ENCODE data around the gene RTN1. TPM values are rescaled to one million over a fixed set of nuclear protein-coding genes. Genes with fewer than 3 reads are reported as not detected.

The RTN1 gene
- total RNA-seq, 1 donor from 2014 or later = 0.79 TPM

DNA sequence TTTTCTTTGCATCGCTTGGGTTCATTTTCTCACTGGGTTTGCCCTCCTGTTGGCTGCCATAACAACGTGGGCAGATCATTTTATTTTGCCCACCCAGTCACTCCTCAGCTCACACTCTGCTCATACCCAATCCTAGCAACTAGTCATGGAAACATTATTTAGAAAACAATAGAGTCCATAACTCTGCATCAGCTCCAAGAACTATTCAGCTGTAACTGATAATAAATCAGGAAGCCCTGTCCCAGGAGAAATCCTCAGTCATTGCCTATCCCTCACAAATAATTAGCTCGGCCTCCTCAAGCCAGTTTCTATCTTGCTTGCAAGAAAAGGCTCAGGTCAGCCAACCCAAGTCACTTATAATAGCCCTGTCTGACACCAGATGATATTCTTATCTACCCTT is 43.2 kb downstream of the RTN1 start:
- TF ChIP-seq, protein P1, sequence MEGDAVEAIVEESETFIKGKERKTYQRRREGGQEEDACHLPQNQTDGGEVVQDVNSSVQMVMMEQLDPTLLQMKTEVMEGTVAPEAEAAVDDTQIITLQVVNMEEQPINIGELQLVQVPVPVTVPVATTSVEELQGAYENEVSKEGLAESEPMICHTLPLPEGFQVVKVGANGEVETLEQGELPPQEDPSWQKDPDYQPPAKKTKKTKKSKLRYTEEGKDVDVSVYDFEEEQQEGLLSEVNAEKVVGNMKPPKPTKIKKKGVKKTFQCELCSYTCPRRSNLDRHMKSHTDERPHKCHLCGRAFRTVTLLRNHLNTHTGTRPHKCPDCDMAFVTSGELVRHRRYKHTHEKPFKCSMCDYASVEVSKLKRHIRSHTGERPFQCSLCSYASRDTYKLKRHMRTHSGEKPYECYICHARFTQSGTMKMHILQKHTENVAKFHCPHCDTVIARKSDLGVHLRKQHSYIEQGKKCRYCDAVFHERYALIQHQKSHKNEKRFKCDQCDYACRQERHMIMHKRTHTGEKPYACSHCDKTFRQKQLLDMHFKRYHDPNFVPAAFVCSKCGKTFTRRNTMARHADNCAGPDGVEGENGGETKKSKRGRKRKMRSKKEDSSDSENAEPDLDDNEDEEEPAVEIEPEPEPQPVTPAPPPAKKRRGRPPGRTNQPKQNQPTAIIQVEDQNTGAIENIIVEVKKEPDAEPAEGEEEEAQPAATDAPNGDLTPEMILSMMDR (IDR thresholded peaks at IDR 0.05; ENCODE audit: insufficient read depth, low read length, poor library complexity, severe bottlenecking) = no peak
- H3K27me3 ChIP-seq (ENCODE audit: control insufficient read depth, insufficient read depth, low read length) = no peaks in the 10 kb centered on the region
- no peaks in the 10 kb centered on the region for H3K36me3 ChIP-seq (ENCODE audit: control insufficient read depth, insufficient read depth, low read length)
- DNase-seq (ENCODE audit: low read depth) = no peak
- H3K4me3 ChIP-seq (ENCODE audit: low read depth, low read length) = no peak overlapping the region

DNA sequence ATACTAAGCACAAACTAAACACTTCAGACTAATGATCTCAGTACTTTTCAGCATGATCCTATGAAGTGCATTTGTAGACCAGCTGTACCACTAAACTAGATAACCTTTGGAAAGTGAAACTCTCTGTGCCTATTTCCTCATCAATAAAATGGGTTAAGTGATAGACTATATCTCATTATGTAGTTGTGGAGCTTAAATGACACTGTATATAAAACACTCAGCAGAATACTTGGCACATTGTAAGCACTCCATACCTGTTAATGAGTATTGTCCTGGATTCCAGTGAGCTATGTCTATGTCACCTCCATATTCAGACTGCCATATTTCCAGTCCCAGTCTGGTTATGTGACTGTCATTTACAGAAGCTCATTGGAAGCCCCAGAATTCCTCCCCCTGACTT is 44.4 kb downstream of the RTN1 start:
- Histone ChIP-seq H3K27me3 (ENCODE audit: control insufficient read depth, insufficient read depth, low read length) (no peaks in the 10 kb centered on the region), H3K36me3 (ENCODE audit: control insufficient read depth, insufficient read depth, low read length) (no peaks in the 10 kb centered on the region), H3K4me3 (ENCODE audit: low read depth, low read length) (no peak overlapping the region)
- TF ChIP-seq, protein P1 (IDR thresholded peaks at IDR 0.05; ENCODE audit: insufficient read depth, low read length, poor library complexity, severe bottlenecking) = no peak
- no peak for DNase-seq (ENCODE audit: low read depth)

DNA sequence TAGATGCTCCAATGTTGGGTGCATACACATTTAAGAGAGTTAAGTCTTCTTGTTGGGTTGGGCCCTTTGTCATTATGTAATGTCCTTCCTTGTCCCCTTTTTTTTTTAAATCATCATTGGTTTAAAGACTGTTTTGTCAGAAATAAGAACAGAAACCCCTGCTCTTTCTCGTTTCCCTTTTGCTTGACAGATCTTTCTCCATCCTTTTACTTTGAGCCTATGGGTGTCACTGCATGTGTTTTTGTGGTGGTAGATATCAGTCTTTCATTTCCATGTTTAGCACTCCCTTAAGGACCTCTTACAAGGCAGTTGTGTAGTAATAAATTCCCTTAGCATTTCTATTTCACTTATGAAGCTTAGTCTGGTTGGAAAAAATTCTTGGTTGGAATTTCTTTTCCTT is 47.4 kb downstream of the RTN1 start:
- no peak overlapping the region for H3K4me3 ChIP-seq (ENCODE audit: low read depth, low read length)
- TF ChIP-seq, protein P1 (IDR thresholded peaks at IDR 0.05; ENCODE audit: insufficient read depth, low read length, poor library complexity, severe bottlenecking) = no peak
- no peak for DNase-seq (ENCODE audit: low read depth)
- H3K27me3 ChIP-seq (ENCODE audit: control insufficient read depth, insufficient read depth, low read length) = no peaks in the 10 kb centered on the region
- no peaks in the 10 kb centered on the region for H3K36me3 ChIP-seq (ENCODE audit: control insufficient read depth, insufficient read depth, low read length)

DNA sequence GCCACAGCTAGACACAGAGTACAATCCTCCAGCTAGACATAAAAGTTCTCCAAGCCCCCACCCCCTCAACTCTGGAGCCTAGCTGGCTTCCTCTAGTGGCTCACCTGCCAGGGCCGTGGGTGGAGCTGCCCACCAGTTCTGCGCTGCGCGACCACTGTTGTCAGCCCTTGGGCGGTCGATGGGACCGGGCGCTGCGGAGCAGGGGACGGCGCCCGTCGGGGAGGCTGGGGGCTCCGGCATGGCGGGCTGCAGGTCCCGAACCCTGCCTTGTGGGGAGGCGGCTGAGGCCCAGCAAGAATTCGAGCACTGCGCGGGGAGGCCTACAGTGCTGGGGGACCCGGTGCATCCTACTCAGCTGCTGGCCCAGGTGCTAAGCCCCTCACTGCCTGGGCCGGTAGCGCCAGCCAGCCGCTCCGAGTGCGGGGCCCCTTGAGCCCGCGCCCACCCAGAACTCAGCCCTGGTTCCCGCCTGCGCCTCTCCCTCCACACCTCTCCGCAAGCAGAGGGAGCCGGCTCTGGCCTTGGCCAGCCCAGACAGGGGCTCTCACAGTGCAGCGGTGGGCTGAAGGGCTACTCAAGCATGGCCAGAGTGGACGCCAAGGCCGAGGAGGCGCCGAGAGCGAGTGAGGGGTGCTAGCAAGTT is 51.0 kb downstream of the RTN1 start:
- DNase-seq (ENCODE audit: low read depth) = no peak
- Histone ChIP-seq H3K36me3 (ENCODE audit: control insufficient read depth, insufficient read depth, low read length) (no peaks in the 10 kb centered on the region), H3K4me3 (ENCODE audit: low read depth, low read length) (no peak overlapping the region), H3K27me3 (ENCODE audit: control insufficient read depth, insufficient read depth, low read length) (no peaks in the 10 kb centered on the region)
- TF ChIP-seq, protein P1 (IDR thresholded peaks at IDR 0.05; ENCODE audit: insufficient read depth, low read length, poor library complexity, severe bottlenecking) = no peak

DNA sequence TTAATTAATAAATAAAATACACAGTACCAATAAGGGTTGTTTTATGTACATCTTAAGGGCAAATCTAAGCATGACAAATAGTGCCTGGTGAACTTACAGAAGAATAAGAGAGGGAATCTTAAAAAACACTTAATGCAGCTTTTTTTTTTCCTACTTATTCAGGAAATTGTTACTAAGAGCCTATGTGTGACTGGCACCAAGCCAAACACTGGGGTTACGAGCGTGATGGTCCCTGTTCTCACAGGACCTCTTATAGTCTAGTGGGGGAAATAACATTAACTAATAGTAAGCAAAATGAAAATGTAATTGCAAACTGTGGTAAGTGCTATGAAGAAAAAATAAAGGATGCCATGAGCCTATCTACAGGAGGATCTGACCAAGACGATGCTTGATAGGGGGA is 53.6 kb downstream of the RTN1 start:
- DNase-seq (ENCODE audit: low read depth) = no peak
- H3K27me3 ChIP-seq (ENCODE audit: control insufficient read depth, insufficient read depth, low read length) = no peaks in the 10 kb centered on the region
- no peak overlapping the region for H3K4me3 ChIP-seq (ENCODE audit: low read depth, low read length)
- H3K36me3 ChIP-seq (ENCODE audit: control insufficient read depth, insufficient read depth, low read length) = no peaks in the 10 kb centered on the region
- TF ChIP-seq, protein P1 (IDR thresholded peaks at IDR 0.05; ENCODE audit: insufficient read depth, low read length, poor library complexity, severe bottlenecking) = no peak

DNA sequence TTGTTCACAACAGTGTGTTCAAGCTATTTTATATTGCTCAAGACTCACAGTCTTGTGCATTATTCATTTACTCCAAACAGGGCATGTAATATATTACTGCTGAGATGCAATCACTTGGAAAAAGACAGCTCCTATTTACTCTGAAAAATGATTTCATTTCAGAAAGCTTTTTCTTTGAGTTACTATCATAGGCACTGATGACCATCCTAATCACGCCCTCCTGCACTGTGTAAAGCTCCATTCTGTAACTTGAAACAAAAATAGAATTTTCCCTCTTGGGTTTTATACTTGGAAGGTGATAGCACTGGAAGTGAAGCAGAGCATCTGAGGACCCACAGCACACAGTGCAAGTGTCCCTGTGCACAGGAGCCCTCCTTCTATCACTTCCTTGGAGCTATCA is 55.6 kb downstream of the RTN1 start:
- H3K4me3 ChIP-seq (ENCODE audit: low read depth, low read length) = no peak overlapping the region
- no peaks in the 10 kb centered on the region for H3K36me3 ChIP-seq (ENCODE audit: control insufficient read depth, insufficient read depth, low read length)
- H3K27me3 ChIP-seq (ENCODE audit: control insufficient read depth, insufficient read depth, low read length) = no peaks in the 10 kb centered on the region
- DNase-seq (ENCODE audit: low read depth) = no peak
- TF ChIP-seq, protein P1 (IDR thresholded peaks at IDR 0.05; ENCODE audit: insufficient read depth, low read length, poor library complexity, severe bottlenecking) = no peak

All from kidney epithelial cell (primary cell).